Right kidney (tissue), 1 donor: ENCODE measurements around the gene UFSP2.

Experiments used
- DNase-seq: peaks from one replicate; pipeline ENCODE4 v3.0.0-alpha.2; 2016

The UFSP2 gene

GRCh38 chr4:185352202-185352601 is 73.6 kb downstream of the UFSP2 start:
- DNase-seq: no peak

GRCh38 chr4:185351691-185352090 is 74.1 kb downstream of the UFSP2 start:
- no peak for DNase-seq
